ENCODE data around the gene CALML6.

DNA sequence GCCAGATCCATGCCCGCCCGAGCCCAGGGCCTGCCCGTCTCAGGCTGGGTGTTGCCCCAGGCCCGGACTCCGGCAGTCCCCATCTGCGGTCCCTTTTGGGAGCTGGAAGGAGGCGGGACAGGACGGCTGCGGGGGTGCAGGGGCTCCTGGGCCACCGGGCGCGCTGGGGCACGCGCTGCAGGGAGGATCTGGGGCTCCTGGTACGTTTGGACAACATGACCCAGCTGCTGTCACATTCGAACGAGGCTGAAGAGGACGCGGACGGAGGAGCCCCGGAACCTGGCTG is 6.6 kb upstream of the CALML6 start:
- TF ChIP-seq, protein P1, sequence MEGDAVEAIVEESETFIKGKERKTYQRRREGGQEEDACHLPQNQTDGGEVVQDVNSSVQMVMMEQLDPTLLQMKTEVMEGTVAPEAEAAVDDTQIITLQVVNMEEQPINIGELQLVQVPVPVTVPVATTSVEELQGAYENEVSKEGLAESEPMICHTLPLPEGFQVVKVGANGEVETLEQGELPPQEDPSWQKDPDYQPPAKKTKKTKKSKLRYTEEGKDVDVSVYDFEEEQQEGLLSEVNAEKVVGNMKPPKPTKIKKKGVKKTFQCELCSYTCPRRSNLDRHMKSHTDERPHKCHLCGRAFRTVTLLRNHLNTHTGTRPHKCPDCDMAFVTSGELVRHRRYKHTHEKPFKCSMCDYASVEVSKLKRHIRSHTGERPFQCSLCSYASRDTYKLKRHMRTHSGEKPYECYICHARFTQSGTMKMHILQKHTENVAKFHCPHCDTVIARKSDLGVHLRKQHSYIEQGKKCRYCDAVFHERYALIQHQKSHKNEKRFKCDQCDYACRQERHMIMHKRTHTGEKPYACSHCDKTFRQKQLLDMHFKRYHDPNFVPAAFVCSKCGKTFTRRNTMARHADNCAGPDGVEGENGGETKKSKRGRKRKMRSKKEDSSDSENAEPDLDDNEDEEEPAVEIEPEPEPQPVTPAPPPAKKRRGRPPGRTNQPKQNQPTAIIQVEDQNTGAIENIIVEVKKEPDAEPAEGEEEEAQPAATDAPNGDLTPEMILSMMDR (IDR thresholded peaks at IDR 0.05; ENCODE audit: low read length), result no peak
- TF ChIP-seq EZH2 (IDR thresholded peaks at IDR 0.05; ENCODE audit: borderline replicate concordance, low read length), result no peak

Data from OCI-LY1 (cell line).